HG02870 (cell line): Measurements from ENCODE around the gene ARSI.
"Not testable (repeated sequence)": the region's sequence is repeated elsewhere in the genome, so short reads cannot be mapped to it uniquely, and the experiment has no call there.

Experiments
- ATAC-seq: cut with Tn5 transposase; IDR thresholded peaks from one replicate; pipeline ENCODE4 v1.9.1; 2021; ENCODE audit warnings: mild to moderate bottlenecking, moderate library complexity; ENCODE audit not compliant: unreplicated experiment

Gene ARSI

DNA sequence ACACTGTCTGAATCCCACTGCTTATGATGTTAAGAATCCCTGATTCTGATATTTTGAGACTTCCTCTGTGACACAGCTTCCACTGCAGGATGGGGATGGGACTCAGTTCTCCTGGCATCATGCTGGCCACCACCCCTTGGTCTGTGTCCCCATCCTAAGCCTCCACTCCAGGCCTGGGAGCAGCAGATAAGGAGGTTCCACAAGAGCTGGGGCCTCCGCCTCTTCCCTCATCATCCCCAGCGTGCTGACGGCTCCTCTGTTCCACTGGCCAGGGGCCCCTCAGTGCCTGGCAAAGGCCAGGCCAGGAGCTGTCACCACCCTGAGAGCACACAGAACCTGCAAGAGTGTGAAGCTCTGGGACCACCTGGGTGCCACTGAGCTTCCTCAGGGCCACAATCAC lies 53.8 kb downstream of the ARSI start:
- no peak for ATAC-seq

DNA sequence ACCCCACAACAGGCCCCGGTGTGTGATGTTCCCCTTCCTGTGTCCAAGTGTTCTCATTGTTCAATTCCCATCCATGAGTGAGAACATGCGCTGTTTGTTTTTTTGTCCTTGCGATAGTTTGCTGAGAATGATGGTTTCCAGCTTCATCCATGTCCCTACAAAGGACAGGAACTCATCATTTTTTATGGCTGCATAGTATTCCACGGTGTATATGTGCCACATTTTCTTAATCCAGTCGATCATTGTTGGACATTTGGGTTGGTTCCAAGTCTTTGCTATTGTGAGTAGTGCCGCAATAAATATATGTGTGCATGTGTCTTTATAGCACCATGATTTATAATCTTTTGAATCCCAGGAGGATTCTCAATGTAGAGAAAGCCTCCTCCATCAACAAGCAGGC lies 54.2 kb downstream of the ARSI start:
- not testable (repeated sequence) for ATAC-seq

GRCh38 chr5:150247726-150248125 lies 55.0 kb downstream of the ARSI start:
- ATAC-seq: no peak

DNA sequence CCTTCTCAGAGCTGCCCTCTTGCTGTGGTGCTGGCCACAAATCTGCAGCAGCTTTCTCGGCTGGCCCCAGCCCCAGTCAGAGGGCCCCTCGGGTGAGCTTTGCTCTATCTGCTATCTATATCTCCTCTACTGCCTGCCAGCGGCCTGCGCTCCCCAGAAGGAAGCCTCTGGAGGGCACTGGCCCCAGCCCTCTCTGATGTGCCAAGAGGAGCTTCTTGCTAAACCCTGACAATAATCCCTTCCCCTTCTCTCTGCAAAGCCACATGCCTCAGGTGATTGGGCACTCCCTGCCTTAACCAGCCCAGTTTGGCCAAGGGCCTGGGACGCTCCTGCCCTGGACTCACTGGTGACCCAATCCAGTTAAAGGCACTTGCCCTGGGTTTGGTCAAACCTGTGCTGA lies 55.9 kb downstream of the ARSI start:
- no peak for ATAC-seq

- no peak for ATAC-seq
Measured at GRCh38 chr5:150246429-150246828, 56.3 kb downstream of the ARSI start.
